T47D (cell line): Measurements from ENCODE around the gene LYL1.

Experiments
- DNase-seq, 2 experiments: peaks; one replicate each; pipeline versions ENCODE4 v3.0.0 to v3.0.0-alpha.2; 2011 to 2012; ENCODE audit warnings: low read depth in 1 of 2, low spot score in 1 of 2
- JUND ChIP-seq: IDR thresholded peaks from 2 replicates; pipeline ENCODE4 v1.6.1; 2012; ENCODE audit warnings: low read depth
- in situ Hi-C: cut with HindIII; loops from 2 replicates; pipeline ENCODE4 v1.10.0; 2016; ENCODE audit warnings: low sequenced_read_pairs, low pct_unique_long_range_greater_than_20kb

LYL1 gene

DNA sequence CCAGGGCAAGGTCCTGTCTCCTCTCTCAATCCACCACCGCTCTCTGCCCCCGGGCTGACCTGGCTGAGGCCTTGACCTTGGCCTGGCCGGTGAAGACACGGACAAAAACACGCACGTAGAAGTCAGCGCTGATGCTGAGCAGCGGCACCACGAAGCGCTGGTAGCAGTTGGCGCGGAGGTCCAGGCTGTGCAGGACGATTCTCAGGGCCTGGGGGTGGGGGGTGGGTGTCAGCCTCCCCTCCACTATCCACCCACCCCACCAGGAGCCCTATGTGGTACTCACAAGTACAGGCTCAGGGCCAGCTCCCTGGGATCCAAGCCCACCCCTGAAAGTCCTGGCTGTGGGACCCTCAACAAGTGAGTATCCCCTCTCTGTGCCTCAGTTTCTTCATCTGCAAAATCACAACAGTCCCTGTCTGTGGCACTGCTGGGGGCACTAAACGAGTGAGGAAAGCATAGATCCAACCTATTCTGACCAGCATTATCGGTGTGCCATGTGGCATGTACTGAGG, 7.5 kb upstream of the LYL1 start:
- TF ChIP-seq JUND, result no peak
- in situ Hi-C loops, result no loop called here
- DNase-seq, result no peak

DNA sequence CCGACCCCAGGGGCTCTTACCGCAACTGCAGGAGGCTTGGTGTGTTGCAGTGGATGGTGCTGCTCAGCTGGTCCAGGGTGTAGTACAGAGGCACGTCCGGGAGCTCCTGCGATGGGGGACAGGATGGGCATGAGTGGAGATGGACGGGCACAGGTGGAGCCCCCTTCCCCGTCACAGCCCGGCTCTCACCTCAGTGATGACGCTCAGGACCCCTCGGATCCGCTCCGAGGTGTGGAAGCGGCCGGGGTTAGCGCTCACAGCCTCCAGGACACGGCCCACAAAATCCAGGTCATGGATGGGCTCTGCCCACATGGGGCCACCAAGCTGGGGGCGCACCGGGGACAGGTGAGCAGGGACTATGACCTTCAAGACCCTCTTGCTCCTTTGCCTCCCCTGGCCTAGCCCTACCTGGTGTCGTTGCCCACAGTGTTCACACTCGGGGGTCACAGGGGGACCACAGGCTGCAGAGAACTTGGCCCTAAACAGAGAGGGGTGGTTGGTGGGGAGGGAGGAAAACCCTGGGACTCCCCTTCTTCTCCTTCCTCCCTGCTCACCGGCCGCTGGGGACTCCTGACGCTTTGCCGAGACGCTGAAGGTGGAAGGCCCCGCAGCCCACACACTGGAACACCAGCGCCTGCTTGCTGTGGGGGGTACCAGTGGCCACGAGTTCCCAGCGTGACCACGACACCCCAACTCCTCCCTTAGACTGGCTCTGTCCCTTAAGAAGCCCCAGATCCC, 6.9 kb upstream of the LYL1 start:
- no peak for TF ChIP-seq JUND
- no peak for DNase-seq
- in situ Hi-C loops, result no loop called here

DNA sequence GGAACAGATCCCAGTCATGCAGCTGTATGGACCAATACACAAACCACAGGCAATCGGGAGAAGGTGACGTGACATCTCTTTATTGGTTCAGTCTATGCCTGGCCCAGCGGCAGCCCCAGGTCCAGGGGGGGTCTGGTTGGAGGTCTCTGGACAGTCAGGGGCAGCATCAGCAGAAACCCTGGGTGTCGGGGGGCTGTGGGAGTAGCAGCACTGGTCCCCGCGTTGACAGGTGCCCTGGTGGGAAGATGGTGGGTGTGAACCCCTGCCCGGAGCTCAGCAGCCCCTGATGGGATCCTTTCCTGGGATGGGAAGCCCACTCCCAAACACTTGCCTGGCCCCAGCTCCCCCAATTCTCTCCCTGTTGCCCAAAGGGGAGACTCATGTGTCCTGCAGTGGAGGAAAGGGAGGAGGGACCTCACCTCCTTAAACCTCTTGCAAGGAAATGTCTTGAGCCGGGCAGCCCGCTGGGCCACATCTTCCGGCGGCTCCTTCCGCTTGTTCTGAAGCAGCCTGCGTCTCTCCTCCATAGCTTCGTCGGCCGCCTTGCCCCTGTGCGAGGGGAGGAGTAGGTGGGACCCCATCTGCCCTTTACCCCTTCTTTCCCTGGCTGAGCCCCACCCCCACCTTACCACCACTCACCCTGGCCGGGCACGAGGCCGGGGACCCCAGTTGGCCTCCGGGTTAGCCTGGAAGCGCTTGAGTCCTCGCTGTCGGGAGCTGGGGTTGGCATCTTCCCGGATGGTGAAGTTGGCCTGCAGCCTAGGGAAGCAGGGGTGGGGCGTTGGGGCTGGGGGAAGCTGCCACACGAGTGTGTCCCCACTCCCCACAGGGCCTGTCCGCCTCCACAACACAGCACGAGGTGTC, 2.4 kb upstream of the LYL1 start:
- no peak for DNase-seq
- in situ Hi-C loops, result no loop called here
- no peak for TF ChIP-seq JUND

DNA sequence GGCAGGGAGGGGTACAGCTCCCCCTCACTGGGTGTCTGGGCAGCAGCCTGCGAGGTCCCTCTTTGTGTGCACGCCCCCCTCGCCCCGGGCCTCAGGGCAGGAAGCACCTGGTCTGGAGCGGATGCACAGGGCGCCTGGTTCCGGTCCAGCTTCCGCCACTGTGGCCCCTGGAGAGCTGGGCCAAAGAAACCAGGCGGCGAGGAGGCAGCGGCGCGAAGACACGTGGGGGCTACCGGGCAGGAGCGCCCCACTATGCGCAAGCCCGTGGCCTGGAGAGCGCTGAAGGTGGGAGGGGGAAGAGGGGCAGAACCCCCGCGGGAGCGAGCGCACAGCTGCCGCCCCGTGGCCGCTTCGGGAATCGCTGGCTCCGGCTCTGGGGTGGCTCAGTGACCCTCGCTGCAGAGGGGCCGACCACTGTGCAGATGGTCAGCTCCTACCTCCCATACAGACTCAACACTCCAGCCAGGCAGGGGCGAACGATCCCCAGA, 1.7 kb upstream of the LYL1 start:
- no peak for DNase-seq
- no peak for TF ChIP-seq JUND
- in situ Hi-C loops, result no loop called here

DNA sequence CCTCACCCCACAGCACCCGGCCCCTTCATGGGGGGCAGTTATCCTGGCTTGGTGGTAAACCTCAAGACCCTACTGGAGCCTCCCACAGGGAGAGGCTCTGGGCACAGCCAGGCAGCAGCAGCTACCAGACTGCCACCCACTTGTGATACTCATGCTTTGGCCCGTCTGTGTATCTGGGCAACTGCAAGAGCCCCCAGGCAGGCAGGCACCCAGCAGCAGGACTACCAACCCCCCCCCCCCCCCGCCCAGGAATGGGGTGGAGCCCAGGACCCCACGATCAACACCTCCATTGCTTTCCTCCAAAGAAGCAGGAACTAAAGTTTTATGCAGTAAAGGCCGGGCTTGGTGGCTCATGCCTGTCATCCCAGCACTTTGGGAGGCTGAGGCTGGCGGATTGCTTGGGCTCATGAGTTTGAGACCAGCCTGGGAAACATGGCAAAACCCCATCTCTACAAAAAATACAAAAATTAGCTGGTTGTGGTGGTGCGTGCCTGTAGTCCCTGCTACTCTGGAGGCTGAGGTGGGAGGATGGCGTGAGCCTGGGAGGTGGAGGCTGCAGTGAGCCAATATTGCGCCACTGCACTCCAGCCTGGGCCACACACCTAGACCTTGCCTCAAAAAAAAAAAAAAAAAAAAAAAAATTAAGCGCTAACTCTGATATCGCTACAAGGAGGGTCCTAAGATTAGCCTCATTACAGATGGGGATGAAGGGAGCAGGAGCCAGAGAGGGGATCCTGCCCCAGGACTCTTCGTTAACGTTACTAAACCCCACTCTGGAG, 1.1 kb upstream of the LYL1 start:
- no peak for DNase-seq
- in situ Hi-C loops, result no loop called here
- no peak for TF ChIP-seq JUND

DNA sequence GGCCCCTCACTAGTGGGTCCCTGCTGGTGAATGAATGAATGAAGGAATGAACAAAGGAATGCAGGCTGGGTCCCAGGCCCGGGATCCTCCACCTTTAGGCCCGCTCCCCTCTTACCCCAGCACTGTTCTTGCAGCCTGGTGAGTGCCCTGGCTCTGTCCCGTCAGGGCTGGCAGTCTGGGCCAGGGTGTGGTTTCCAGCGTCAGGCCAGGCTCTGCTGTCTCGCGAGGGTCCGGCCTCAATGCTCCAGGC, 317 bp downstream of the LYL1 start:
- in situ Hi-C loops, result no loop called here
- no peak for TF ChIP-seq JUND
- DNase-seq, result no peak

DNA sequence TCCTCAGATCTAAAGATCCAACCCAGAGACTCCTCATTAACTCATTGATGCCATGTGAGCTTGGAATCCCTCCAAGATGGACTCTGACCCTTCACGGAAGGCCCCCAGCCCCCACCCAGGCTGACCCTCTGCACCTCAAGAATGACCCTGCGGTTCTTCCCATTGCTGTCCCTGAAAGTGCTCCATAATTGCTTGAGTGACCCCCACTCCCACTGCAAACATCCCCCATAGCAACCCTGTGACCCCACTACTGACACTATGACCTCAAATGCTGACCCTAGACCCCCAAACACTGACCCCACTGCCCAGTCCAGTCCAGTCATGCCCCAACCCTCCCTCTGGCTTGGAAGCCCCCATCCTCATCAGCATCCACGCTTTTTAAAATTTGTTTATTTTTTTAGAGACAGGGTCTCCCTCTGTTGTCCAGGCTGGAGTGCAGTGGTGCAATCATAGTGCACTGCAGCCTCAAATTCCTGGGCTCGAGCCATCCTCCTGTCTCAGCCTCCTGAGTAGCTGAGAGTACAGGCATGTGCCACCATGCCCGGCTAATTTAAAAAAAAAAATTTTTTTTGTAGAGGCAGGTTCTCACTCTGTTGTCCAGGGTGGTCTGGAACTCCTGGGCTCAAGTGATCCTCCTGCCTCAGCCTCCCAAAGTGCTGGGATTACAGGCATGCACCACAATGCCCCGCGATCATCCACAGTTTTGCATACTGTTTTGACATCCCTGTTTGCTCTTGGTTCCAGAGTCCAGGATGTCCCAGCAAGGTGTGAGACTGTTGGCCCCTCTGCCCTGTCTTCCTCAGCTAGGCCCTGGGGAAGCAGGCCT, 855 bp downstream of the LYL1 start:
- TF ChIP-seq JUND, result no peak
- in situ Hi-C loops, result no loop called here
- no peak for DNase-seq

DNA sequence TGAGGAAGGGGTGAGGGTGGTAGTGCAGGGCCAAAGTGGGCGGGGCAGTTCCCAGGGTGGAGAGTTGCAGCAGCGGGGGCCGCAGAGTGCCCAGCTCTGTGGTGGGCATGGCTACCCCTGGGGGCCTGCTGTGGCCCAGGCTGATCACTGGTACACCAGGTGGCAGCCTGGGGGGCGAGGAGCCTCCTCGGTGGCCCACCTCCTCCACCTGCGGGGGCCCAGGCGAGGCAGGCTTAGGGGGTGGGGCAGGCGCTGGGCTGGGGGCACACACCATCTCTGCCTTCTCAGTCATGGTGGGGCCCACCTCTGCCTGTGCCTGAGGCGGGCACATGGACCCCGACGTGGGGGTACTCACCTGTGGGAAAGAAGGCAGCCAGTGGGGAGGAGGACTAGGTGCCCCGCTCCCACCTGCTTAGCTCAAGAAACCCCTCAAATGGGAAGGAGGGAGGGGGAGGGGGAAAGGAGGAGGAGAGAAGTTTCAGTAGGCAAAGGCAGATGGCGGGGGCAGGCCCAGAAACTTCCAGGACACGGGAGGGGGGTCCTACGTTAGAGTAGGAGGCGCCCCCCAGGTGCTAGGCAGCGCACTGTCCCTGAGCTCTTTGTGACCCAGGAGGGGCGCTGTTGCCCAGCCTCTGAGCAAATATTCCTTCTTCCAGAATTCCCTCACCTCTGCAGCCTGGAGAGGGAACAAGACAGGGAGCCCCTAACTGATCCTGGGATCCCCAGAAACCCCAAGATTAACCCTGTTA, 1.6 kb downstream of the LYL1 start:
- TF ChIP-seq JUND, result no peak
- in situ Hi-C loops, result no loop called here
- no peak for DNase-seq

DNA sequence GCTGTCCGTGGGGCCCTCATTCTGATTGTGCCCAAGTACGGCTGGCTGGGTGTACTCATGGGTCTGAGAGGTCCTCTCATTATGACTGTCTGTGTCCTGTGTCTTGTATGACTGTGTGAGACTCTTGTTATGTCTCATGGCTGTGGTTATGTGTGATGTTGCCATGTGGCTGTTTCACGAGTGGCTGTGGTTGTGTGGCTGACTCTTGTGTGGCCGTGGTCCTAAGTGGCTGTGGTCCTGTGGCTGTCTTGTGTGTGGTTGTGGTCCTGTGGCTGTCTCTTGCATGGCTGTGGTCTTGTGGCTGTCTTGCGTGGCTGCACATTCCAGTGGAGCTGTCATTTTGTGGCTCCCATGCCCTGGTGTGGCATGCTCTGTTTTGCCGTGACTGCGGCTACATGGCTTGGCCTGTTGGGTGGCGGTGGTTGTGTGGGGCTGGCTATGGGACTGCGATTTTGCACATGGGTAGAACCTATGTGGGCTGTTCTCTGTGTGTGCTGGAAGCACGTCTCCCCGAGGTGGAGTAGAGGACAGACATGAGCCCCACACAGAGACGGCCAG, 2.5 kb downstream of the LYL1 start:
- in situ Hi-C loops, result no loop called here
- DNase-seq, result no peak
- no peak for TF ChIP-seq JUND

DNA sequence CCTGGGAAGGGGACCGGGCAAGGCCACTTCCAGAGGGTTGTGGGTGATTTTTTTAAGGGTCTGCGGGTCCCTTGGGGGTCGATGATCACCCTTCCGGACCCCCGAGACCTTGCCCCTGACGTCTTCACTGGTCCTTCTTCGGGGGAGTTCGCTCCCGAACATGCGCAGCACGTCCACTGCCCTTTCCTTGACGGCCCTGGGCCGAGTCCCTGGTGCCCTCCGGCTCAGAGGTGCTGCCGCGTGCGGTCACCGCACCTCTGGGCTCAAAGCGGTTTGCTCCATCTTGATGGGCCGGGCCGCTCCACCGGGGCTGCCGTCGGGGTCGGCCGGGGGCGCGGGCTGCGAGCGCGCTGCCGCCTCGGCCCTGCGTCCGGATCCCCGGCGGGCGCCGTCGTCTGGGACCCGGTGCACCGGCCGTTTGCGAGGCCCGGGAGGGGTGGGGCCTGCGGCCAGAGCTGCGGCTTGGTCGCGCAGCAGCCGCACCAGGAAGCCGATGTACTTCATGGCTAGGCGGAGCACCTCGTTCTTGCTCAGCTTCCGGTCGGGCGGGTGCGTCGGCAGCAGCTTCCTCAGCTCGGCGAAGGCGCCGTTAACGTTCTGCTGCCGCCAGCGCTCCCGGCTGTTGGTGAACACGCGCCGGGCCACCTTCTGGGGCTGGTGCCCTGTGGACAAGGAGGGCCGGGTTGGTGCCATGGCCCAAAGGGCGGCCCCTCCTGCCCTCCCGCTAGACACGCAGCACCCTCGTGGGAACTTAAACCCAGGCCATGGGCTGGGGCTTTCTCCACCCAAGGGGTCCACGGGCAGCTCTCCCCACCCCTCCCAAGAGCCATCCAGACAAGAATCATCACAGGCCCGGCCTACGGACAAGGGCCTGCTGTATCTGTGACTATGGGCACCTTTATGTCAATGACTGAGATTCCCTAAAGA, 3.3 kb downstream of the LYL1 start:
- DNase-seq, result no peak

More for the DNA sequence above, 3.3 kb downstream of the LYL1 start:
- TF ChIP-seq JUND, result no peak
- in situ Hi-C loops, result no loop called here
